Astrocyte (in vitro differentiated cells and primary cell): ENCODE data around the gene PTPRU. TPM values are rescaled to one million over a fixed set of nuclear protein-coding genes. Genes with fewer than 3 reads are reported as not detected.

Experiments
- DNase-seq: peaks from one replicate; pipeline ENCODE4 v3.0.0-alpha.2; 2010; ENCODE audit warnings: low read depth
- FAIRE-seq: peaks from 2 replicates; lab custom pipeline; 2011; peaks lifted over from hg19 to GRCh38; lab: Jason Lieb, UNC
- H2AFZ ChIP-seq: 2 replicates; pipeline ENCODE4 v1.6.0; 2012; ENCODE audit warnings: low read depth, low read length, inconsistent platforms
- H3K27ac ChIP-seq: 2 replicates; pipeline ENCODE4 v1.5.1; 2011; ENCODE audit warnings: low read depth, low read length, inconsistent platforms
- H3K27me3 ChIP-seq: 2 replicates; pipeline ENCODE4 v1.6.0; 2011; ENCODE audit warnings: low read length, inconsistent platforms; ENCODE audit not compliant: insufficient read depth
- H3K36me3 ChIP-seq: 2 replicates; pipeline ENCODE4 v1.5.1; 2011; ENCODE audit warnings: low read length, inconsistent platforms; ENCODE audit not compliant: insufficient read depth
- H3K4me1 ChIP-seq: 2 replicates; pipeline ENCODE4 v1.5.1; 2011; ENCODE audit warnings: low read length, inconsistent platforms; ENCODE audit not compliant: insufficient read depth
- H3K4me2 ChIP-seq: 2 replicates; pipeline ENCODE4 v1.6.0; 2012; ENCODE audit warnings: low read length, inconsistent platforms
- H3K4me3 ChIP-seq: 2 replicates; pipeline ENCODE4 v1.5.1; 2011; ENCODE audit warnings: low read depth, mild to moderate bottlenecking, low read length, inconsistent platforms; ENCODE audit not compliant: insufficient read depth
- H3K79me2 ChIP-seq: 2 replicates; pipeline ENCODE4 v1.6.0; 2012; ENCODE audit warnings: mild to moderate bottlenecking, low read length, inconsistent platforms; ENCODE audit not compliant: insufficient read depth
- H3K9ac ChIP-seq: 2 replicates; pipeline ENCODE4 v1.6.0; 2012; ENCODE audit warnings: mild to moderate bottlenecking, low read length, inconsistent platforms
- H3K9me3 ChIP-seq: 2 replicates; pipeline ENCODE4 v1.5.1; 2012; ENCODE audit warnings: low read depth, mild to moderate bottlenecking, low read length, inconsistent platforms; ENCODE audit not compliant: insufficient read depth
- H4K20me1 ChIP-seq: 2 replicates; pipeline ENCODE4 v1.6.0; 2012; ENCODE audit warnings: low read length, inconsistent platforms; ENCODE audit not compliant: insufficient read depth
- H3K27ac Mint-ChIP-seq: one replicate; pipeline ENCODE4 v1.8.0; 2021; ENCODE audit warnings: mild to moderate bottlenecking, mixed read lengths; ENCODE audit not compliant: unreplicated experiment
- H3K27me3 Mint-ChIP-seq: one replicate; pipeline ENCODE4 v1.8.0; 2021; ENCODE audit warnings: low read depth, mixed read lengths; ENCODE audit not compliant: unreplicated experiment
- H3K36me3 Mint-ChIP-seq: one replicate; pipeline ENCODE4 v1.8.0; 2021; ENCODE audit warnings: low read depth, mixed read lengths; ENCODE audit not compliant: unreplicated experiment
- H3K4me1 Mint-ChIP-seq: one replicate; pipeline ENCODE4 v1.8.0; 2021; ENCODE audit warnings: low read depth, mixed read lengths; ENCODE audit not compliant: unreplicated experiment
- H3K4me3 Mint-ChIP-seq: one replicate; pipeline ENCODE4 v1.8.0; 2021; ENCODE audit warnings: mild to moderate bottlenecking, moderate library complexity, mixed read lengths; ENCODE audit not compliant: unreplicated experiment
- H3K9me3 Mint-ChIP-seq: one replicate; pipeline ENCODE4 v1.8.0; 2021; ENCODE audit warnings: mild to moderate bottlenecking, mixed read lengths; ENCODE audit not compliant: unreplicated experiment
- EZH2 ChIP-seq: IDR thresholded peaks from 2 replicates; pipeline ENCODE4 v1.6.1; 2012; ENCODE audit warnings: mild to moderate bottlenecking, low read length, inconsistent platforms; ENCODE audit not compliant: insufficient read depth
- total RNA-seq: library from RNA; stranded (reverse); gene quantifications from 2 replicates; pipeline ENCODE4 v1.2.1, GENCODE V29; 2021
- TF ChIP-seq, protein P1 (sequence below): IDR thresholded peaks from 2 replicates; pipeline ENCODE4 v1.5.1; 2011; ENCODE audit warnings: low read depth, mild to moderate bottlenecking, inconsistent platforms, low read length, moderate library complexity; ENCODE audit not compliant: insufficient read depth

The PTPRU gene
- total RNA-seq, 1 donor from 2014 or later = 36.6 TPM

DNA sequence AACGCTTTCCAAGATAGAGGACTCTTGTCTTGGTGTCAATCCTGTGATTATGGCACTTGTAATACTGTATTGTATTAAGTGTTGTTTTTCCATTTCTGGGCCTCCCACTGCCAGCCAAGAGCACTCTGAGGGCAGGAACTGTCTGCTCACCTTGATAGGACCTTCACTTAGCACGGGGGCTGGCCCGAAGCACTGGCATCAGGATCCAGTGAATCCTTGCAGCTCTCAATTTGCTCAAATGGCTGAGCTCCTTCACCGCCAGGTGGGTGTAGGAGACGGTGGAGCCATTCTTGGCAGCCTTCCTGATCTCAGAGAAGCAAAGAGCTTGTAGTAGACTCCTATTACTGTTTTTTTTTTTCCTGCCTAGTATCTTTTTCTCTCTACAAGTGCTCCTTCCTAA is 23.3 kb upstream of the PTPRU start:
- no peak for FAIRE-seq
- no peak overlapping the region for H3K27ac Mint-ChIP-seq

DNA sequence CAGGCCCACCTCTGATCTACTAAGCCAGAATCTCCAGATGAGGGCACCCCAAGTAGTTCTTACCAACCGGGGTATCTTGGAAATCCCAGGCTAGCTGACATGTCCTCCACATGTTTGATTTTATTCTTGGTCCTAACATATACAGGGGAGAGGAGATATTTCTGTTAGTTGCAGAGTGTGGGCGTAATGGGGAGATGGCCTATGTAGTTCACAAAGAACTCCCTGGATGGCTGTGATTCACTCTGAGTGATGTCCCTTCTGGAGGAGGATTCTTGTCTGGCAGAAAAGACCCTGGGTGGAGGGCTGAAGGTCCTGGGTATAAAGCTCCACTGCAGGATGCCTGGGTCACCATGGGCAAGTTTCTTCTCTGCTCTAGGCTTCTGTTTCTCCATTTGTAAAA is 18.7 kb upstream of the PTPRU start:
- peaks cover 2% of the 10 kb centered on the region for H3K9me3 Mint-ChIP-seq
- peaks cover 22% of the 10 kb centered on the region for H3K4me1 Mint-ChIP-seq
- H3K27ac ChIP-seq = no peak overlapping the region
- peak overlapping the region; percentile 47 for H3K27ac Mint-ChIP-seq
- H3K27me3 ChIP-seq = no peaks in the 10 kb centered on the region
- H3K9me3 ChIP-seq = no peaks in the 10 kb centered on the region
- H3K9ac ChIP-seq = no peak overlapping the region
- H3K4me3 ChIP-seq = no peak overlapping the region
- no peak overlapping the region for H3K4me3 Mint-ChIP-seq
- H4K20me1 ChIP-seq = peaks cover 13% of the 10 kb centered on the region
- H3K4me2 ChIP-seq = no peak overlapping the region
- TF ChIP-seq, protein P1, sequence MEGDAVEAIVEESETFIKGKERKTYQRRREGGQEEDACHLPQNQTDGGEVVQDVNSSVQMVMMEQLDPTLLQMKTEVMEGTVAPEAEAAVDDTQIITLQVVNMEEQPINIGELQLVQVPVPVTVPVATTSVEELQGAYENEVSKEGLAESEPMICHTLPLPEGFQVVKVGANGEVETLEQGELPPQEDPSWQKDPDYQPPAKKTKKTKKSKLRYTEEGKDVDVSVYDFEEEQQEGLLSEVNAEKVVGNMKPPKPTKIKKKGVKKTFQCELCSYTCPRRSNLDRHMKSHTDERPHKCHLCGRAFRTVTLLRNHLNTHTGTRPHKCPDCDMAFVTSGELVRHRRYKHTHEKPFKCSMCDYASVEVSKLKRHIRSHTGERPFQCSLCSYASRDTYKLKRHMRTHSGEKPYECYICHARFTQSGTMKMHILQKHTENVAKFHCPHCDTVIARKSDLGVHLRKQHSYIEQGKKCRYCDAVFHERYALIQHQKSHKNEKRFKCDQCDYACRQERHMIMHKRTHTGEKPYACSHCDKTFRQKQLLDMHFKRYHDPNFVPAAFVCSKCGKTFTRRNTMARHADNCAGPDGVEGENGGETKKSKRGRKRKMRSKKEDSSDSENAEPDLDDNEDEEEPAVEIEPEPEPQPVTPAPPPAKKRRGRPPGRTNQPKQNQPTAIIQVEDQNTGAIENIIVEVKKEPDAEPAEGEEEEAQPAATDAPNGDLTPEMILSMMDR = no peak
- TF ChIP-seq EZH2 = no peak
- H3K27me3 Mint-ChIP-seq = no peaks in the 10 kb centered on the region
- DNase-seq (no peak), FAIRE-seq (no peak)
- H3K79me2 ChIP-seq = peaks cover 2% of the 10 kb centered on the region
- peaks cover 19% of the 10 kb centered on the region for H3K36me3 Mint-ChIP-seq
- peaks cover 4% of the 10 kb centered on the region for H3K4me1 ChIP-seq
- H2AFZ ChIP-seq = no peak overlapping the region
- H3K36me3 ChIP-seq = peaks cover 12% of the 10 kb centered on the region

More for the DNA sequence above, 23.3 kb upstream of the PTPRU start:
- H3K4me1 Mint-ChIP-seq = peaks cover 35% of the 10 kb centered on the region
- DNase-seq = no peak
- no peaks in the 10 kb centered on the region for H4K20me1 ChIP-seq
- H3K27ac ChIP-seq = no peak overlapping the region
- H3K4me2 ChIP-seq = no peak overlapping the region
- H3K27me3 Mint-ChIP-seq = no peaks in the 10 kb centered on the region
- TF ChIP-seq, protein P1 = no peak
- no peak for TF ChIP-seq EZH2
- no peak overlapping the region for H3K4me3 ChIP-seq
- H3K4me1 ChIP-seq = peaks cover 14% of the 10 kb centered on the region
- H3K36me3 Mint-ChIP-seq = peaks cover 20% of the 10 kb centered on the region
- no peaks in the 10 kb centered on the region for H3K9me3 ChIP-seq
- H3K9ac ChIP-seq = no peak overlapping the region
- H3K9me3 Mint-ChIP-seq = no peaks in the 10 kb centered on the region
- no peak overlapping the region for H2AFZ ChIP-seq
- H3K27me3 ChIP-seq = no peaks in the 10 kb centered on the region
- no peaks in the 10 kb centered on the region for H3K79me2 ChIP-seq
- no peak overlapping the region for H3K4me3 Mint-ChIP-seq
- peaks cover 11% of the 10 kb centered on the region for H3K36me3 ChIP-seq

DNA sequence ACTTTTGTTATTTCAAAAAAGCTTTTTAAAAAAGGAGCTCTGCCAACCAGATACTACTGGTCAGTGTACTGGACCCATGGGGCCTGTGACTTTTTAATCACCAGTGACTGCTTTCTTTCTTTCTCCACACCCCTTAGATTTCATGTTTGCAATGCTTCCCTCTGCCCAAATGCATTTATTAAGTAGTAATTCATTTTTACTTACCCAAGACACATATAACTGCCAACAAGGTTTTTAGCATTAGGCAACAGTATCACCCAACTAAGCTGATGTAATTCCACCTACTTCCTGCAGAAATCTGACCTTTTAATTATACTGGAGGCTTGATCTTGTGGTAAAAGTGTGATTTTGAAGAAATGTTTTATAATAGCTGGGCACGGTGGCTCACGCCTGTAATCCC is 18.1 kb upstream of the PTPRU start:
- Histone ChIP-seq H3K27me3 (no peaks in the 10 kb centered on the region), H3K36me3 (peaks cover 12% of the 10 kb centered on the region), H2AFZ (no peak overlapping the region), H3K4me3 (no peak overlapping the region), H3K9ac (no peak overlapping the region), H3K4me2 (no peak overlapping the region), H3K9me3 (no peaks in the 10 kb centered on the region), H4K20me1 (peaks cover 13% of the 10 kb centered on the region), H3K27ac (no peak overlapping the region), H3K79me2 (peaks cover 2% of the 10 kb centered on the region), H3K4me1 (peaks cover 4% of the 10 kb centered on the region)
- H3K4me1 Mint-ChIP-seq = peaks cover 28% of the 10 kb centered on the region
- FAIRE-seq = no peak
- H3K27ac Mint-ChIP-seq = no peak overlapping the region
- no peaks in the 10 kb centered on the region for H3K27me3 Mint-ChIP-seq
- H3K9me3 Mint-ChIP-seq = peaks cover 2% of the 10 kb centered on the region
- no peak overlapping the region for H3K4me3 Mint-ChIP-seq
- DNase-seq = no peak
- peaks cover 15% of the 10 kb centered on the region for H3K36me3 Mint-ChIP-seq
- TF ChIP-seq, protein P1 = no peak
- no peak for TF ChIP-seq EZH2
